ENCODE results near the gene ZSCAN22.
"Not testable (repeated sequence)": the region's sequence is repeated elsewhere in the genome, so short reads cannot be mapped to it uniquely, and the experiment has no call there.

The ZSCAN22 gene

DNA sequence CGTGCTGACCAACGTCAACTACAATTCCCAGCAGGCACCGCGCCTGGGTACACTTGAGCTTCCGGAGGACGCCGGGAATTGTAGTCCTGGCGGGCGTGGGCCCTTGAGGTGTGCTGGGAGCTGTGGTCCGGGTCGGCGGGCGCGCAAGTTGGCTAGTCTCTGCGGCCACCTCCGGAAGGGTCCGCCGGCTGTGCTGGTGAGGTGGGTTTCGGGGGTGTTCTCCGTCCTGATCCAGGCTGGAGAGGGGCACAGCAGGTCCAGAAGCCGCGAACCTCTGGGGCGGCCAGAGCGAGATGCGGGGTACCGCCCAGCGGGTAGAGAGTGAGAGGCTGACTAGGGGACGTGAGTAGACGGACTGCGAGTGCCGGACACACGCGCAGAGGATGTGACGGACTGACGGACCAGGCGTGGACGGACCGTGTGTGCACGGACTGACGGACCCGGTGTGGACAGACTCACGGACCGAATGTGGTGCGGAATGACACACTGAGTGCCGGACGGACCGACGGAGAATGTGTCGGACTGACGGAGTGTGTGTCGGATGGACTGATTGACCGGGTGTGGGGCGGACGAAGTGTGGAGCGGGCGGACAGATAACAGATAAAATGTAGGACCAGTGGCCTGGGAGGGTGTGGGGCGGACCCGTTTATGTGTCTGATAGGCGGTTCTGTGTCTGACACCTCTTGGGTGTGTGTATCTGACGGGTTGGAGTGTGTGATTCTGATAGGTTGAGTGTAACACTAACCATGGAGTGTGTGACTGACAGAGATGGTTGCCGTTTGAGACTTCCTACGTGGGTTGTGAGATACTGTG lies at the start of gene ZSCAN22:
Gene ZSCAN22, plus strand, starts transcription at position 81 of the 813 bp plus-strand sequence. CDS start 7,809 bp downstream, outside the sequence.
- DNase-seq (ENCODE audit: low spot score) = peak; percentile 92

DNA sequence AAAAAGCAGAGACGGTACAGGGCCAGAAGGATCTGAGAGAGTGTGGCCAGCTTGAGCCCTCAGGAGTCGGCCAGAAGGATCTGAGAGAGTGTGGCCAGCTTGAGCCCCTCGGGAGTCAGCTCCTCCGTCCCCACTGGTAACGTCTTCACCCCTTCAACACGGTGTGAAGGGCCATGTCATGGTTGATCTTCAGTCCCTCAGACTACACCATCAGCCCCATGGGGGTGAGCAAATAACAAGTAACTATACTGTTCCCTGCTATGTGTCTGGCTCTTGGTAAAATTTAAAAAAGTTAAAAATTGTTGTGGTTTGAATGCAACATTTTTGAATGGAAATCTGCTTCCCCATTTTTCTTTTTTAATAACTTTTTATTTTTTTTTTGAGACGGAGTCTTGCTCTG lies 49.6 kb upstream of the ZSCAN22 start:
- no peak for DNase-seq (ENCODE audit: low spot score)

DNA sequence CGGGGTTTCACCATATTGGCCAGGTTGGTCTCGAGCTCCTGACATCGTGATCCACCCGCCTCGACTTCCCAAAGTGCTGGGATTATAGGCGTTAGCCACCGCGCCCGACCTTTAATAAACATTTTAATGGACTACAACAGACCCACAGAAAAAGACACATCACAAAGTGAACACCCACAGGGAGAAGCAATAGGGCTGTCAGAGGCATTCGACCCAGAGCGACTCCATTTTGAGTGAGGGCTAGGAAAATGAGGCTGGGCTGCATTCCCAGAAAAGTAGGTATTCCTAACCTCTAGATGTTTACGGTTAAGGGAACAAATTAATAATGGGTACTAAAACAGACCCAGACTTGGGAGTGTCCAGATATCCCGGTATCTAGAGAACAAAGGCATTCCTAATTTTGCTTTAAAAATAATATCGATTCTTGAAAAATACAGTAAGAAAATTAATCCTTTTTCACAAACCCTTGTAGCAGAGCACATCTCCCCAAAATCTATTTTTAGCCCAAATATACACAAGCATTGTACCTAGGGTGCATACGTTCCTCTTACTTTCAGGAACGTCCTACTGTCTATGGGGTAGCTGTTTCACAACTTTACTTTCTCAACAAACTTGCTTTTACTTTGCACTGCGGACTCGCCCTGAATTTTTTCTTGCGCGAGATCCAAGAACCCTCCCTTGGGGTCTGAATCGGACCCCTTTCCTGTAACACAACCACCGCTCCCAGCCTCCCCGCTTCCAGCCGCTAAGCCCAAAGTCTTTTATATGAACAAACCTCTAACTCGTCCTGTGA lies 48.9 kb upstream of the ZSCAN22 start:
- no peak for DNase-seq (ENCODE audit: low spot score)

DNA sequence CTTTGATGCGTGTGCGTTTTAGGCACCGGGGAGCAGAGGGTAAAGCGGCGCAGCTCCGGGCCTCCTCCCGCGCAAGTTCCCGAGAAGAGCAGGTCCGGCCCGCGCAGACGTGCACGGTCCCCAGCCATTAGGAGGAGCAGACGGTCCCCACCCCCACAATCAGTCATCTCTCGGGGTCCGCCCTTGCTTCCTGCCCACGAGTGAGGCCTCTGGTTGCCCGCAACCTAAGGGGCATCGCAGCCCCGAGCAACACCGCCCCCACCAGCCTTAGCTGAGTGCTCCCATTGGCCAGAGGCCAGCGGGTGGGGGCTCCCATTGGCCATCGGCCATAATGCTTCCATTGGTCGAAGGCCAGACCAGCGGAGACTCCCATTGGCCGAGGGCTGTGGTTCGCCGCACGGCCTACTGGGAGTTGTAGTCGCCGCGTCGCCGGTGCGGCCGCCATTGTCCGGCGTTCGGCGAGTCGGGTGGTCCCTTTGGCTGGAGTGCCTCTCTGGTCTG lies 48.2 kb upstream of the ZSCAN22 start, which contains the start of gene ZNF8:
Gene ZNF8, plus strand, starts transcription at position 415 of the 501 bp plus-strand sequence. CDS start 127 bp downstream, outside the sequence.
- peak; percentile 98 for DNase-seq (ENCODE audit: low spot score)

DNA sequence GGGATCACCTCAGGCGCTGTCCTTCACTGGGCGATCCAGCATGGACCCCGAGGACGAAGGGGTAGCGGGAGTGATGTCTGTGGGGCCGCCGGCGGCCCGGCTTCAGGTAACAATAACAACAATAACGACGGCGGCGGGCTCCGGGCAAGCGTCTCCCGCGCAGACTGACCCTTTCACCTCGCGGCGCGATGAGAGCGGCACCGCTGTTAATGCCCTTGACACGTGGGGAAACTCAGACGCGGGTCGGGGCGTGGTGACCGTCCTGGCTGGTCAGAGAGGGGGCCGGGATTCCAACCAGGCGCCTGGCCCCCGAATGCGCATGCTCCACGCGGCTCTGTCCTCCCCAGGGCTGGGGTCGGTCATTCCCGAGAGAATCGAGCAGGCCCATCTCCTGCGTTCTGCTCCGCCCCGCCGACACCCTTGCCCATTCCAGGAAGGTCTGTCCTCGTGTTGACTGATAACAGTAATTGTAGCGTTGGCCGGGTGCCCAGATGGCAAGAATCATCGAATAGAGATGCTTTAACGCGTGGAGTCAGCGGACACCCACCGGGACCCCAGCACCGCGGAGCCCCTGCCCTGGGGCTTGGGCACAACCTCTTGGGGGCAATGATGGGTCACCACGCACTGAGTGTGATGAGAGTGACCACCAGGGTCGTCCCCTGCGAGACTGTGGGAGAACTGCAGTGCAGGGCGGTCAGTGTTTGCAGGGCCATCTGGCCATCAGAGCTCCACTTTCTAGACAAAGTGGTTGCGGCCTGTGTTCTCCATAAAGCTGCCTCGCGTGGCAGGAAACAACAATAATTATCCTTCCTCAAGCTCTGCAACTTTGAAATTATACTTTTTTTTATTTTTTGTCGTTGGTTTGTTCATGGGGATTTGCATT lies 47.5 kb upstream of the ZSCAN22 start:
- peak; percentile 36 for DNase-seq (ENCODE audit: low spot score)

DNA sequence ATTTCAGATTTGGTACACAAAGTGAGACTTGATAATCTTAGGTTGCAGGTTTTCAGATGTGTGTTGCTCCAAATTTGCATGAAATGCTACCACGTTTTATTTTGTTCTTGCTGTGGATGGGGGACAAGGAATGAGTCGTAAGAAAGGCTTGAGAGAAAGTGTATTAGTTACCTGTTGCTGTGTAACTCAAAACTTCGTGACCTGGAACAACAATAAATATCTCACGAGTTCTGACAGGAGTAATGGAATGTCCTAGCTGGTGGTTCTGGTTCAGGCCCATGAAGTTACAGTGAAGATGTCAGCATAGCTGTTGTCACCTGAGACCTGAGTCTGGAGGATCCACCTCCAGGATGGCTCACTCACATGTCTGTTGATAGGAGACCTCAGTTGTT lies 46.9 kb upstream of the ZSCAN22 start:
- no peak for DNase-seq (ENCODE audit: low spot score)

DNA sequence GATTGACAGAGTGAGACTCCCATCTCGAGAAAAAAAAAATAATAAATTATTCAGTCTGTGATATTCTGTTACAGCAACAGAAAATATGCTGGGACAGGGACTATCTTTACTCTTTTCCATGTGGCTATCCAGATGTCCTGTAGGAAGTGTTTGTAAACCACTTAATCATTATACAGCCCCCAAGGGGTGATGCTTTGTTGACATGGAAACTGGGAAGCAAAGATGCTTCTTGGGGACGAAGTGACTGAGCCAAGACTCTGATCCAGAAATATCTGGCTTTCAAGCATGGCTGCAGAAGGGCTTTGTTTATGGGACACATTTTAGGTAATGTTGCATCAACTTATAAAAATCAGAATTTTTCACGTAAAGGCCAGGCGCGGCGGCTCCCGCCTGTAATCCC lies 42.6 kb upstream of the ZSCAN22 start:
- DNase-seq (ENCODE audit: low spot score) = no peak

DNA sequence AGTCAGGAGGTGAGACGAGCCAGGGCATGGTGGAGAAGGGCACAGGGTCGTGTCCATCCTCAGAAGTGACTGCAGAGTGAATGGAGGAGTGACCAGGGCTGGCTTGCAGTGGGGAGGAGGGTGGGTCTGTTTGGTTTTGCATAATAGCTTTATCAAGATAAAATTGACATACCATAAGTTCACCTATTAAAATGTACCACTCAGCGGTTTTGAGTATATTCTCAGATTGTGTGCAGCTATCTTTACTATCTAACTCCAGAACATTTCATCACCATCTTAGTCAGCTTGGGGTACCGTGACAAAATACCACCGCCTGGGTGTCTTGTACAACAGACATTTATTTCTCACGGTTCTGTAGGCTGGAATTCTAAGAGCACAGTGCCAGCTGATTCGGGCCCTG lies 34.9 kb upstream of the ZSCAN22 start:
- DNase-seq (ENCODE audit: low spot score) = no peak

DNA sequence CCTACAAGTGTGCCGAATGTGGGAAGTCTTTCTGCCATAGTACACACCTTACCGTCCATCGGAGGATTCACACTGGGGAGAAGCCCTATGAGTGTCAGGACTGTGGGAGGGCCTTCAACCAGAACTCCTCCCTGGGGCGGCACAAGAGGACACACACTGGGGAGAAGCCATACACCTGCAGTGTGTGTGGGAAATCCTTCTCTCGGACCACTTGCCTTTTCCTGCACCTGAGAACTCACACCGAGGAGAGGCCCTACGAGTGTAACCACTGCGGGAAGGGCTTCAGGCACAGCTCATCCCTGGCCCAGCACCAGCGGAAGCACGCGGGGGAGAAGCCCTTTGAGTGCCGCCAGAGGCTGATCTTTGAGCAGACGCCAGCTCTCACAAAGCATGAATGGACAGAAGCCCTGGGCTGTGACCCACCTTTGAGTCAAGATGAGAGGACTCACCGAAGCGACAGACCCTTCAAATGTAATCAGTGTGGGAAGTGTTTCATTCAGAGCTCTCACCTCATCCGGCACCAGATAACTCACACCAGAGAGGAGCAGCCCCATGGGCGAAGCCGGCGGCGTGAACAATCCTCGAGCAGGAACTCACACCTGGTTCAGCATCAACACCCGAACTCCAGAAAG lies 31.9 kb upstream of the ZSCAN22 start:
- DNase-seq (ENCODE audit: low spot score) = no peak

DNA sequence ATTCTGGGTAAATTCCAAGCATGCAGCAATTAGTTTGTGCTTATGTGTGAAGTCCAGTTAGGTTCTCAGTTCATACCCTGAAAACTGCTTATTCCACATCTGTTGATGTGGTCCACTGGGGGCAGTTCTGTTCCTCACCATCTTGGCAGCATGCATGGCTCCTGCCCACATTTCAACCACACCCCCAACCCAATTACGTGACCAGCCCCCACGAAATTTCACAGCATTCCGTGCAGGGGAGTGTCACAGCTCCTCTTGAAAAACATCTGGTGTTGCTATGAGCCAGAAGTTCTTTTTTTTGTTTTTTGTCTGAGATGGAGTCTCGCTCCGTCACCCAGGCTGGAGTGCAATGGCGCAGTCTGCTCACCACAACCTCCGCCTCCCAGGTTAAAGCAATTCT lies 30.7 kb upstream of the ZSCAN22 start:
- no peak for DNase-seq (ENCODE audit: low spot score)

DNA sequence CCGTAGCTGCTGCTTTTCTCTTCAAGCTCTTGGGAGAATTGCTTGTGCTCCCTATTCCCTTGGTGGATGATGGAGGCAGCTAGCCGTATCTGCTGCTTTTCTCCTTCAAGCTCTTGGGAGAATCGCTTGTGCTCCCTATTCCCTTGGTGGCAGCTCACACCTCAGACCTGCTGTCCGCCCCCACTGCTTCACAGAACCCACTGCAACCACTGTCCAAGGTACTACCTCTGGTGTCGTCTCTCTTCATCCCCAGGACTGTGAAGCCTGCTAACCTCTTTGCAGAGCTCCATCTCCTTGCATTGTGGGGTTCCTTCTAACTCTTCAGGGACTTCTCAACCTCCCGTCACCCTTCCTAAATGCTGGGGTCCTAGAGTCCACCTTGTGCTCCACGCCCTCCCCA lies 26.2 kb upstream of the ZSCAN22 start:
- no peak for DNase-seq (ENCODE audit: low spot score)

DNA sequence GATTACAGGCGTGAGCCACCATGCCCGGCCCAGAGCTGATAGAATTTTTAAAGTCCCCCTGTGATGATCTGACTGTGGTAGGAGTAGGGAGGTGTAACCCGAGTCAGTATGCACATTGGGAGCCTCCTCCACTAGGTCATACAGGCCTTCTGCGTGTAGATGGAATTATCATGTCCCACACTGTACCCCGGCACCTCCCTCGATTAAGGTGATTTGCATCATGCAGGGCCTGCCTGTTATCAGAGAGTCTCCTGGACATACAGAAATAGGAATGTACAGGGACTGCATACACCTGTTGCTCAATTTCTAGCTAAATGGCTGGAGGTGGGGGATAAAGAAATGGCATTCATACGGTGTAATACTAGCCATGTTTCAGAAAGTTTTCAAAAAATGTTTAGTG lies 22.5 kb upstream of the ZSCAN22 start:
- no peak for DNase-seq (ENCODE audit: low spot score)

DNA sequence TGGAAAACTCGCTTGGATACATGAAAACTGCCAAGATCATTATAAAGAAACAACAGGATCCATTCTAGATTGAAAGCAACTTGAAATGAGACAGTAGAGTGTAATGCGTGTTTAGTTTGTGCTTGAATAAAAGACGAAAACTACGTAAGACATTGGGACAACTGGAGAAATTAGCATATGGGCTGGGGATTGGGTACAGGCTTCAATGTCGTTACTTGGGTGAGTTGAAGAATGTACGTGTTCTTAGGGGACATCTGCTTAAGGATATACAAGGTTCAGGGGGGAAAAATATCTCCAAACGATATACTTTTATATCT lies 22.1 kb upstream of the ZSCAN22 start:
- peak; percentile 15 for DNase-seq (ENCODE audit: low spot score)

DNA sequence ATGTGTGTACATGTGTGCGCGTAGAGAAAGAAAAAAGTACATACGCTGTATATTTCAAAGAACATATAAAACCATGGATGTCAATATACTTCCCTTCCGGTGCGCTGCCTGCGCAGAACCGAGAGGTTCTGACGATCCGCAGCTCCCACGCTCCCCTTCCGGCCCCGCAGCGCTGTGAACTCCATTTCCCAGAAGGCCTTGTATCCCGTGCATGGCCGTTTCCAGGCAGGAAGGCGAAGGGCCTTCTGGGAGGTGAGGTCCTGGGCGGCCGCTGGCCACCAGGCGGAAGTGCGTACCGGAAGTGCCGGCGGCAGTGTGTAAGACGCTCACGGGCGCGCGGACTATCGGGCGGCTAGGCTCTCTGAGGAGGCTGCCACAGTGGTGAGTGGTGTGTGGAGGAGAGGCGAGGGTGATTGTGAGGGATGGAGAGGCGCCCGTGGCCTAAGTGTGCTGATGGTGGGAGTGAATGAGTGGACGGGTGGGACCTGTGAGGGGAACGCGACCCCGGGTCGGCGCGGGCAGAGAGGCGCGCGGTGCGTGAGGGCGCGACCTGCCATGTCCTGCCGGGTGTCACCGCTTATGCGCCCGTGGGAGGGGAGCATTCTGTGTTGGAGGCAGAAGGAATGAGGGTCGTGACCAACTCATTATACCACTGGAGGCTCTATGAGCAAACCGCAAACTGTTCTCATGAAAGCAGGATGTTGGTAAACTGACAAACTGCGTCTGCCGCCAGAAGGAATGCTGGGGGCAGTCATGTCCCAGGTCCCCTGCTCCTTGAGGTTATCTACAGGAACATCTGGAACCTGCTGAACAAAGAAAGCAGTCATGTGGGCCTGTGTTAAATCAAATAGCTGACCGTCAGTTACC lies 21.5 kb upstream of the ZSCAN22 start, which contains the start of gene ERVK3-1:
Gene ERVK3-1, plus strand, starts transcription at position 313 of the 867 bp plus-strand sequence. CDS start 6,792 bp downstream, outside the sequence.
- DNase-seq (ENCODE audit: low spot score) = peak; percentile 82

DNA sequence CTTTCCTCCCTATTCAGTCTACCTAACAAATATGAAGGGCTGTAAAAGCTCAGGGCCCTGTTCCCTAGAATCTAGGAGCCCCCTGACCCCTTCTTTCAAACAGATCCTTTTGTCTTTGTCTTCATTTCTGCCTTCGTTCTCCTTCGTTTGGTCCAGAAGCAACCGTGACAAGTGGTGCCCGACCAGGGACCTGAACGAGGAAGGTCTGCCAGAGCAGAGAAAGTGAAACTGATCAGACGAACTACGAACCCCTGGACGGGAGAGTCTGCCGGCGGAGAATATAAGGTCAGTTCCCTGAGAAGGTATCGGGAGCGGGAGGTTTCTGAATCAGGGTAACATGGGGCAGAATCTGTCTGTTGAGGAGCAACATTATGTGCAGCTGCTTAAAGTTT lies 20.9 kb upstream of the ZSCAN22 start:
- no peak for DNase-seq (ENCODE audit: low spot score)

DNA sequence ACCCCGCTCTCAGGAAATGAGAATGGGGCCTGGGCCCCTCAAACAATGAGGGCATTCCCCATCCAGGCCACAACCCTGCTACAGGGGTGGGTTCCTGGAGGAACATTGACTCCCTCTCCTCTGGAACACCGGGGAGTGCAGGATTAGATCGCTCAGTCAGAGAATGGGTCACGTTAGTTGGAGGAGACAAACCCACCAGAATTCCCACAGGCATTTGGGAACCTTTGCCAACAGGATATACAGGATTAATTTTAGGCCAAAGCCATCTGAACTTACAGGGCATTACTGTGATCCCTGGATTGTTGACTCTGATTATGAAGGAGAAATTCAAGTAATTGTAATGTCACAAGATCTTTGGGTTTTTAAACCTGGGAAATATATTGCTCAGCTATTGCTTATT lies 19.1 kb upstream of the ZSCAN22 start:
- DNase-seq (ENCODE audit: low spot score) = no peak

DNA sequence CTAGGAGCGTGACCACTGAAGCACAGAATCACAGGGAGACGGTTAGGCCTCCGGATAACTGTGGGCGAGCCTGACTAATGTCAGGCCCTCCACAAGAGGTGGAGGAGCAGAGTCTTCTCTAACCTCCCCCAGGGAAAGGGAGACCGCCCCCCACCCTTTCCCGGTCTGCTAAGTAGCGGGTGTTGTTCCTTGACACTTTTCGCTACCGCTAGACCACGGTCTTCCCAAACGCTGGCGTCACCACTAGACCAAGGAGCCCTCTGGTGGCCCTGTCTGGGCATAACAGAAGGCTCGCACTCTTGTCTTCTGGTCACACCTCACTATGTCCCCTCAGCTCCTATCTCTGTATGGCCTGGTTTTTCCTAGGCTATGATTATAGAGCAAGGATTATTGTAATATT lies 16.1 kb upstream of the ZSCAN22 start:
- DNase-seq (ENCODE audit: low spot score) = not testable (repeated sequence)

DNA sequence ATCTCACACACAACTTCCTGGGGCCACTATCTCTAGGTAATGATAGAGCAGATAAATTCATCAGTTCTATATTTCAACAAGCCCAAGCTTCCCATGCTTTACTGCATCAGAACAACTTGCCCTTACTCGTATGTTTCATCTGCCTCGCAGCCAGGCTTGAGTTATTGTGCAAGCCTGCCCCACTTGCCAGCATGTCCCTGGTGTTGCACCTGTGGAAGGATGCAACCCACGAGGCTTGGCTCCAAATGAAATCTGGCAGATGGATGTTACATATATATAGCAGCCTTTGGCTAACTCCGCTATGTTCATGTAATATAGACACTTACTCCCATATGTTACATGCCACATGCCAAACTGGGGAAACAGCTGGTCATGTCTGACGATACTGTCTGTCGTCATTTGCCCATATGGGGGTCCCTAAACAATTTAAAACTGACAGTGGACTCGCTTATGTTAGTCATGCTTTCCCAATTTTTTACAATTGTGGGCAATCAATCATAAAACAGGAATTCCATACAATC lies 15.4 kb upstream of the ZSCAN22 start:
- DNase-seq (ENCODE audit: low spot score) = no peak

DNA sequence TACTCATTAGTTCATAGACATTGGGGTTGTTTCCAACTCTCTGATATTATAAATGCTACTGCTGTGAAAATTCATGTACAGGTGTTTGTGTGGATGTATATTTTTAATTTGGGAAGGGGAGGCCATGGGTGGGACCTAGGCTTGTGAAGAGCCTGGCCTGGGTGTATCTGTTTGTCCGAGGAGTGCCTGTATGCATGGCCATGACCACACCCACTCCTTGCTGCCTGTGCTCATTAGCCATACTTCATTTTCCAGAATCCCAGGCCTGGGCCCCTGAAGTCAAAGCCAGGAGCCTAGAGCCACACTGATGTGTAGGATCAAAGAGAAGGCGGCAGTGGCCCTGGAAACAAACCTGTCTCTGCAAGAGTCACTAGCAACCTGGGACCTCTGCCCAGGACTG lies 11.2 kb upstream of the ZSCAN22 start:
- DNase-seq (ENCODE audit: low spot score) = no peak

DNA sequence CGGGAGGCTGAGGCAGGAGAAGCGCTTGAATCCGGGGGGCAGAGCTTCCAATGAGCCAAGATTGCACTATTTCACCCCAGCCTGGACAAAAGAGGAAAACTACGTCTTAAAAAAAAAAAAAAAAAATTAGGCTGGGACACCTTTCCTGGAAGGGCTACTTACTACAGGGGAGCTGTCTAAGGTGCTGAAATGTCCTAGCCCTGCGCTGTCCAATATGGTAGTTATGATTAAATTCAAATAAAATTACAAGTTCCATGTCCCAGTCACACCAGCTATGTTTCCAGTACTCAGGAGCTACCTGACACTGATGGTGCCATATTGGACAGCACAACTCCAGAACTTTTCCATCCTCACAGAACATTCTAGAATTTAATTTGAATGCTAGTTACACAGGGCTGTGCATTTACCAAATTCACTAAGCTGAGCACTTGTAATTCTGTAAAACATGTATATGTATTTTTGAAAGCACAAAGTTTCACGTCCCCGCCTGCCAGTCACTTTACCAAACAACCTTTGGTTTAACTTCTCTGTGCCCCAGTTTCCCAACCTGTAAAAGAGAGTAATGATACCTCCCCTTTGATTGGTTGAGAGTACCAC lies 9.2 kb upstream of the ZSCAN22 start:
- DNase-seq (ENCODE audit: low spot score) = no peak
